DOHH2 (cell line): ENCODE results near the gene HOXA9.

ENCODE experiments used
- H3F3A ChIP-seq: fragments of 200-600 bp; sonication (generic), shearing (Covaris generic); 2 replicates; pipeline ENCODE4 v1.6.0; 2016; ENCODE audit warnings: antibody characterized with exemption, mild to moderate bottlenecking; ENCODE audit not compliant: control insufficient read depth, insufficient read depth
- H3K27ac ChIP-seq: fragments of 200-600 bp; sonication (generic); 2 replicates; pipeline ENCODE4 v1.5.1; 2014; ENCODE audit warnings: low read depth, mild to moderate bottlenecking, low read length, moderate library complexity
- H3K27me3 ChIP-seq: fragments of 200-600 bp; sonication (generic); 2 replicates; pipeline ENCODE4 v1.6.1; 2014; ENCODE audit warnings: mild to moderate bottlenecking, low read length, mixed read lengths; ENCODE audit not compliant: control insufficient read depth
- H3K36me3 ChIP-seq: fragments of 200-600 bp; sonication (generic); 2 replicates; pipeline ENCODE4 v1.6.1; 2014; ENCODE audit warnings: mild to moderate bottlenecking, low read length, moderate library complexity, mixed read lengths; ENCODE audit not compliant: control insufficient read depth
- H3K4me1 ChIP-seq: fragments of 200-600 bp; sonication (generic); 2 replicates; pipeline ENCODE4 v1.6.1; 2014; ENCODE audit warnings: mild to moderate bottlenecking, low read length, mixed read lengths; ENCODE audit not compliant: control insufficient read depth
- H3K4me2 ChIP-seq: fragments of 200-600 bp; sonication (generic); 2 replicates; pipeline ENCODE4 v1.6.0; 2014; ENCODE audit warnings: mild to moderate bottlenecking, low read length, moderate library complexity
- H3K4me3 ChIP-seq: fragments of 200-600 bp; sonication (generic); 2 replicates; pipeline ENCODE4 v1.5.1; 2014; ENCODE audit warnings: mild to moderate bottlenecking, low read length, mixed read lengths
- H3K79me2 ChIP-seq: fragments of 200-600 bp; sonication (generic); 2 replicates; pipeline ENCODE4 v1.6.1; 2014; ENCODE audit warnings: mild to moderate bottlenecking, low read length, mixed read lengths; ENCODE audit not compliant: control insufficient read depth
- H3K9me2 ChIP-seq: fragments of 200-600 bp; sonication (generic); replicated peaks from 2 replicates; pipeline ENCODE4 v1.6.1; 2014; ENCODE audit warnings: mild to moderate bottlenecking, low read length, mixed read lengths; ENCODE audit not compliant: control insufficient read depth
- H3K9me3 ChIP-seq: fragments of 200-600 bp; sonication (generic); 2 replicates; pipeline ENCODE4 v1.6.1; 2014; ENCODE audit warnings: antibody characterized with exemption, low read length, mixed read lengths; ENCODE audit not compliant: control insufficient read depth, insufficient read depth
- H4K20me1 ChIP-seq: fragments of 200-600 bp; sonication (generic); 2 replicates; pipeline ENCODE4 v1.6.0; 2014; ENCODE audit warnings: low read depth, mild to moderate bottlenecking, antibody characterized with exemption, low read length, moderate library complexity; ENCODE audit not compliant: control insufficient read depth, insufficient read depth
- EZH2phosphoT487 ChIP-seq: fragments of 200-600 bp; sonication (generic); IDR thresholded peaks from 2 replicates; pipeline ENCODE4 v1.6.1; 2017; ENCODE audit warnings: borderline replicate concordance, mild to moderate bottlenecking, antibody characterized with exemption, low read length, moderate library complexity, mixed read lengths
- TF ChIP-seq, protein P1 (sequence below): fragments of 200-600 bp; sonication (generic); IDR thresholded peaks from one replicate; pipeline ENCODE4 v1.5.1; 2014; ENCODE audit warnings: antibody characterized with exemption, mild to moderate bottlenecking, low read depth, low read length; ENCODE audit not compliant: poor library complexity, severe bottlenecking

Gene HOXA9

DNA sequence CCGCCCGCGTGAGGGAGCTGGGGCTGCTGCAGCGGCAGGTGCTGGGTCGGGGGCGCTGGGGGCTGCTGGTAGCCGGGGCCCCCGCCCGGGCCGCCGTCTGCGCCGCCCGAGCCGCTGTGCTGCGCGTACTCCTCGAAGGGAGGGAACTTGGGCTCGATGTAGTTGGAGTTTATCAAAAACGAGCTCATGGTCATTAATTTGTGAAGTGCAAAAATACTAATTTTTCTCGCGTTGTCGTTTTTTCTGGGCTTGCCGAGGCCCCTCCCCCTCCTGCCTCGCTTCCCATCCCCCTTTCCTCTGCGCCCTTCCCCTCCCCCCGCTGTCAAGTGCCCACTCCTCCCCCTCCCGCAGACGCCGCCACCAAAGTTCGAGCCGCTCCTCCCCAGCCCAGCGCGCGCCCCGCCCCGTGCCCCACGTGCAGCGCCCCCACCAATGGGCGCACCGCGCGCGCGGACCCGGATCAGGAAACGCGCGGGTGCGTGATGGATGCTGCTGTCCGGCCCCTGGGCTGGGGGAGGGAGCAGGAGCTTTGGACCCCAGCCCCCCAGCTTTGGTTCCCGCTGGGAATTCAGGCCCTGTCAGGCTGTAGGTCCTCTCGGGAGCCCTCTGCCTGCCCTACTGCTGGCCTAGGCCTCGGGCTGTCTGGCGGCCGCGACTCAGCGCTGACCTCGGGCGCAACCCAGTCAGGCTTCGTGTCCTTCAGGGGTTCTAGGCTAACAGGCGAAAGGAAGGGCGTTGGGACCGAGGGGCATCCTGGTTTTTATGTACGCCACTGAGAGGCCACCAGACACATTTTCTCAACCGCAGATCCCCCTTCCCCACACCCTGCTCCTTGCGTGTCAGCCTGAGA, 34.6 kb downstream of the HOXA9 start, which contains the start of gene HOXA4:
Gene HOXA4 (minus strand): TSS at position 218 of the 850 bp plus-strand sequence. CDS start 24 bp downstream, at position 194.
- H3K9me3 ChIP-seq, result no peaks in the 10 kb centered on the region
- H3K27ac ChIP-seq, result no peak within 1 kb of the TSS
- H3K4me2 ChIP-seq, result no peak within 1 kb of the TSS
- H3K27me3 ChIP-seq, result peaks cover 55% of the 10 kb centered on the region
- H3K9me2 ChIP-seq, result no peaks in the 10 kb centered on the region
- H3K4me3 ChIP-seq, result no peak within 1 kb of the TSS
- TF ChIP-seq EZH2phosphoT487, result no peak
- TF ChIP-seq, protein P1, sequence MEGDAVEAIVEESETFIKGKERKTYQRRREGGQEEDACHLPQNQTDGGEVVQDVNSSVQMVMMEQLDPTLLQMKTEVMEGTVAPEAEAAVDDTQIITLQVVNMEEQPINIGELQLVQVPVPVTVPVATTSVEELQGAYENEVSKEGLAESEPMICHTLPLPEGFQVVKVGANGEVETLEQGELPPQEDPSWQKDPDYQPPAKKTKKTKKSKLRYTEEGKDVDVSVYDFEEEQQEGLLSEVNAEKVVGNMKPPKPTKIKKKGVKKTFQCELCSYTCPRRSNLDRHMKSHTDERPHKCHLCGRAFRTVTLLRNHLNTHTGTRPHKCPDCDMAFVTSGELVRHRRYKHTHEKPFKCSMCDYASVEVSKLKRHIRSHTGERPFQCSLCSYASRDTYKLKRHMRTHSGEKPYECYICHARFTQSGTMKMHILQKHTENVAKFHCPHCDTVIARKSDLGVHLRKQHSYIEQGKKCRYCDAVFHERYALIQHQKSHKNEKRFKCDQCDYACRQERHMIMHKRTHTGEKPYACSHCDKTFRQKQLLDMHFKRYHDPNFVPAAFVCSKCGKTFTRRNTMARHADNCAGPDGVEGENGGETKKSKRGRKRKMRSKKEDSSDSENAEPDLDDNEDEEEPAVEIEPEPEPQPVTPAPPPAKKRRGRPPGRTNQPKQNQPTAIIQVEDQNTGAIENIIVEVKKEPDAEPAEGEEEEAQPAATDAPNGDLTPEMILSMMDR, result no peak
- H3K79me2 ChIP-seq, result no peaks in the 10 kb centered on the region
- no peaks in the 10 kb centered on the region for H3K36me3 ChIP-seq
- no peaks in the 10 kb centered on the region for H3F3A ChIP-seq
- no peaks in the 10 kb centered on the region for H3K4me1 ChIP-seq
- no peaks in the 10 kb centered on the region for H4K20me1 ChIP-seq

DNA sequence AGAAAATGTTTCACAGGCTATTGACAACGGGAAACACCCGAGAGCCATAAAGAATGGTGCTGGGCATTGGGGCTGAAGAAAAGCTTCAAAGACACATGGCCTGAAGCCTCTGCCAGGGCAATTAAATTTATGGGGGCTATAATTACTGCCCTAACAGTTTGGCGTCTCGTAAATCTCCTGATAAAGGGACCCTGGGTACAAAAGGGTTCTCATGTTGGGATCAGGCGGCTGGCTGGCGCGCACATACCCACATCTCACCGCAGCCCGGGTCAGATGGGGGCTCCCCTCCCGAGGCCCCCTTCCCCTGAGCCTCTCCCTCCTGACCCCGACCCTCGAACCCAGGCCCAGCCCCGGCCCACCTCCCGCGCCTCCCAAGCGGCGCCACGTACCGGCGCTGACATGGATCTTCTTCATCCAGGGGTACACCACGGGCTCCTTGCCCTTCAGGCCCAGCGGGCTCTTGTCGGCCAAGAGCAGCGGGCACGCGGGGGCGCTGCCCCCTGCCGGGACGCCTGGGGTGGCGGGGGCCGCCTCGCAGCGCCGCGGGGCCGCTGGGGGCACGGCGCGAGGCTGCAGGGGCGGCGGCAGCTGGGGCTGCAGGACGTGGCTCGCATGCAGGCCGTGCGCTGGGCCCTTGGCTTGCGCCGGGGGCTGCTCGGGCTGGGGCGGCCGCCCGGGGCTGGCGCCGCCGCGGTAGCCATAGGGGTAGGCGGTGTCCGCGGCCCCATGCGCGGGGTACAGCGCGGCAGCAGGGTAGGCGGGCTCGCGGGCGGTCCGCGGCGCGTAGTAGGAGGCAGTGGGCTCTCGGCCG, 35.4 kb downstream of the HOXA9 start:
- no peaks in the 10 kb centered on the region for H3K9me3 ChIP-seq
- TF ChIP-seq EZH2phosphoT487, result no peak
- TF ChIP-seq, protein P1, result no peak
- no peaks in the 10 kb centered on the region for H4K20me1 ChIP-seq
- no peaks in the 10 kb centered on the region for H3K79me2 ChIP-seq
- no peaks in the 10 kb centered on the region for H3K36me3 ChIP-seq
- no peaks in the 10 kb centered on the region for H3F3A ChIP-seq
- H3K27ac ChIP-seq, result no peak overlapping the region
- no peak overlapping the region for H3K4me3 ChIP-seq
- no peak overlapping the region for H3K4me2 ChIP-seq
- peaks cover 52% of the 10 kb centered on the region for H3K27me3 ChIP-seq
- H3K4me1 ChIP-seq, result no peaks in the 10 kb centered on the region
- no peaks in the 10 kb centered on the region for H3K9me2 ChIP-seq

DNA sequence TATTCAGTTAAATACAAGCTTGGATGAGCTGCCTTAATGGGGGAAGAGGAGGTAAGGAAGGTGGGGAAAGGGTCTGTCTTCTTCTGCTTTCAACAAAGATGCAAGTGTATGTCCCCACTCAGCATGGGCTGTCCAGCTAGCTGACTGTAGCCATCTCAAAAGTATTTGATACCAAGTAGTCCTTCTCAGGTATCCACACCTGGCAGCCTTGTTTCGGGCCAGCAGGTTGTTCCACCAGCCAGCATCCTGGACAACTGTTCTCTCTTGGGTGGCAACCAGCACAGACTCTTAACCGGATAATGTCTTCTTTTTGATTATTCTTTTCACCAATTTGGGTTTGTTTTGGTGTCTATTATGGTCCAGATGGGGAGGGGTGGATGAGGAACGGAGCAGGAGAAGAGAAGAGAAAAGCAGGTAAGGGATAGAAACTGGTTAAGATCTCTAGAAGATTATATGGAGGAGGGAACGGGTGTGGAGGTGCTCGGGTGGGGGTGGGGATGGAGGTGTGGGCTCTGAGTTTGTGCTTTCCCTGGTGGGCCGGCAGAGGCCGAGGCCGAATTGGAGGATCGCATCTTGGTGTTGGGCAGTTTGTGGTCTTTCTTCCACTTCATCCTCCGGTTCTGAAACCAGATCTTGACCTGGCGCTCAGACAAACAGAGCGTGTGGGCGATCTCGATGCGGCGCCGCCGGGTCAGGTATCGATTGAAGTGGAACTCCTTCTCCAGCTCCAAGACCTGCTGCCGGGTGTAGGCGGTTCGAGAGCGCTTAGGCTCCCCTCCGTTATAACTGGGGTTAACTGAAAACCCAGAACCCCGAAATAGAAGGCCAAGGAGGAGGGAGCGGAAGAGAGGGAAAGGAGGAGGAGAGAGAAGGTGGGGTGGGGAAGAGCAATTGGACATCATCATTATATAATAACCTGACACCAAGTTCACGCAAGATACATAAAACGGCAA, 36.3 kb downstream of the HOXA9 start:
- Histone ChIP-seq H3K36me3 (no peaks in the 10 kb centered on the region), H3K4me2 (no peak overlapping the region), H3F3A (no peaks in the 10 kb centered on the region), H3K9me2 (no peaks in the 10 kb centered on the region), H3K9me3 (no peaks in the 10 kb centered on the region), H3K27ac (no peak overlapping the region), H3K4me3 (no peak overlapping the region), H3K27me3 (peaks cover 44% of the 10 kb centered on the region), H3K79me2 (no peaks in the 10 kb centered on the region), H4K20me1 (no peaks in the 10 kb centered on the region), H3K4me1 (no peaks in the 10 kb centered on the region)
- TF ChIP-seq EZH2phosphoT487, result no peak
- TF ChIP-seq, protein P1, result no peak
